Stomach (tissue), 4 donors: ENCODE data around the gene ELP4.

ENCODE experiments used
- CTCF ChIP-seq, 7 experiments: fragments of 450-650 bp in 4 of 7; fragments of 200-600 bp in 3 of 7; sonication (generic) in 3 of 7; IDR thresholded peaks; one replicate each; pipeline ENCODE4 v1.5.1; 2016 to 2019; ENCODE audit warnings: antibody characterized with exemption in 7 of 7, control low read depth in 2 of 7, mild to moderate bottlenecking in 1 of 7
- EP300 ChIP-seq: sonication (generic); formaldehyde crosslinking; IDR thresholded peaks from one replicate; pipeline ENCODE4 v1.6.1; 2017; ENCODE audit warnings: antibody characterized with exemption
- POLR2A ChIP-seq, 4 donors: fragments of 450-650 bp; IDR thresholded peaks; one replicate each; pipeline ENCODE4 v1.6.1; 2016; ENCODE audit warnings: antibody characterized with exemption in 4 of 4, control low read depth in 2 of 4, mild to moderate bottlenecking in 1 of 4, moderate library complexity in 1 of 4
- POLR2AphosphoS5 ChIP-seq, 3 donors: sonication (generic); formaldehyde crosslinking; IDR thresholded peaks; one replicate each; pipeline ENCODE4 v1.6.1; 2016; ENCODE audit warnings: antibody characterized with exemption in 3 of 3

GRCh38 chr11:31464436-31464835, 45.1 kb upstream of the ELP4 start:
- no peak for TF ChIP-seq CTCF (IDR thresholded peaks at IDR 0.05)
- TF ChIP-seq POLR2A (IDR thresholded peaks at IDR 0.05) = no peak
- TF ChIP-seq POLR2AphosphoS5 (IDR thresholded peaks at IDR 0.05) = no peak
- no peak for TF ChIP-seq EP300
